Endometrium (tissue), 2 donors: ENCODE measurements around the gene ZNF157.
"Not testable (repeated sequence)": the region's sequence is repeated elsewhere in the genome, so short reads cannot be mapped to it uniquely, and the experiment has no call there.

Experiments
- FAIRE-seq: peaks from 2 replicates; lab custom pipeline; 2012; peaks lifted over from hg19 to GRCh38; lab: Jason Lieb, UNC
- donor health status: control.
- donor health status: control.

The ZNF157 gene

DNA sequence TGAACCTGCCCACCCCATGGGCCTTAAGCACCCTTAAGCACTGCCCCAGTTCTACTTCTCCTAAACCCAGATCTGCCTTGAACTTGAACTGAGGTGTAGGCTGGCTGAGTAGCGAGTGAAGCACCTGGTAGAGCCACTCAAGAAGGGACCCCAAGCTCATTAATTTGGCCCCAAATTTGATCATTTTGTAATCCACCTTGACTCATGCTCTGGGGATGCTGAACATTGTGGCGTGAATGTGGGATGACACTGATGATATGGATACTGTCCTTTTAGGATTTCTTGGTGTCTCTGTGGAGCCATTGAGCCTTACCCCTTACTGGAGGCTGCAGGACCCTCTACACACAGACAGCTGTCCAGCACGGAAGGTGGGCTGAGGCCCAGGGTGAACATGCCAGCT is at the start of gene ZNF157:
TSS of gene ZNF157 (plus strand) at position 301 of the 400 bp plus-strand sequence. CDS start at position 392, 91 bp downstream.
- no peak for FAIRE-seq

DNA sequence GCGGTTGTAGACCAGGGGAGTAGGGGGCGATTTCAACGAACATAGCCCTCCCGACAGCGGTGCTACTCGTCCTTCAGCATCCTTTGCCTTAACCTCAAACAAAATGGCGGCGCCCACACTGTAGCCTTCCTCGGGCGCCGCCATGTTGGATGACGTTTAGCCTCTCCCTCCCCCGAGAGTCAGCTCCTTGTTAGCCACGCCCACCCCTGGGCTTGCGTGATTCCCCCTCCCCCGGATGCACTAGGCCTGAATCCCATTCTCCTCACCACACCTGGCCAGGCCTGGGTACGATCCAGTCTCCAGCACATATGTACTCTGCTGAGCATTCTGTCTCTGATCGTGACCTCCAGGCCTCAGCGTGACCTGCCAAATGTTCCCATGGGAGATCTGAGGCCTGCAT is 49.0 kb upstream of the ZNF157 start:
- FAIRE-seq = no peak

DNA sequence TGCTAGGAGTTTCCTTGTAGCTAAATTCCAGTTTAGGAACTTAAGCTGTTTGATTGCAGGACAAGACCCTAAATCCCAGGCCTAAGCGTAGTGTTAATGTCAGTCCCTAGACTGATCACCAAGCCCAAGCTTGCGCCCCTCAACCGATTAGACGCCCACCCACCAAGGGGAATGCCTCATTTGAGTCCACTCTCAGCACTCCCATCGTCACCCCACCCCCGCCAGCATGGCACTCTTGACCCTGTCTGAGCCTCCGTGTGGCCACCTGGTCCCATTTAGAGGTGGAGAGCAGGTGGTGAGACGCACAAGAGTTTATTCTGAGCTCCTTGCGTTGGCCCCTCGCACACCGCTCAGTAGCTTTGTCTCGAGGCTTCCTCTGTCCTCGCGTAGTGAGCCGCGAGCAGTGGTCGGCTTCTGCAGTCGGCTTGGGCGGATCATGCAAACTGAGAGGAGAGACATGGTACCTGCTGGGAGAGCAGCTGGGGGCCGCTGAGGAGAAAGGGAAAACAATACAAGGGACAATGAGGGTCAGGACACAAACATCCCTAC is 48.5 kb upstream of the ZNF157 start:
- no peak for FAIRE-seq

DNA sequence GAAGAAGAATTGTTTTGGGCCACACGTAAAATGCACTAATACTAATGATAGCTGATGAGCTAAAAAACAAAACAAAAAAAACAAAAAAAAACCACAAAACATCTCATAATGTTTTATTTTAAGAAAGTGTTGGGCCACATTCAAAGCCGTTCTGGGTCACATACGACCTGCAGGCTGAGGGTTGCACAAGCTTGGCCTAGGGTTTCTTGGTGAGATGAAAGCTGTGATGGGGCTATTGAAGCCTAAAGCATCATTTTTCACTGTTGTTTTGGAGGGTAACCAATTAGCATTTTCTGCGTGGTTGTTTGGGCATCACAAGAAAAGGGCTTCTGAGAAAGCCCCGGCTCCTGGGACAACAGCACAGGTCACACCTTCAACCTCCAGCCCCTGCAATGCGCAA is 42.5 kb upstream of the ZNF157 start:
- FAIRE-seq = no peak

DNA sequence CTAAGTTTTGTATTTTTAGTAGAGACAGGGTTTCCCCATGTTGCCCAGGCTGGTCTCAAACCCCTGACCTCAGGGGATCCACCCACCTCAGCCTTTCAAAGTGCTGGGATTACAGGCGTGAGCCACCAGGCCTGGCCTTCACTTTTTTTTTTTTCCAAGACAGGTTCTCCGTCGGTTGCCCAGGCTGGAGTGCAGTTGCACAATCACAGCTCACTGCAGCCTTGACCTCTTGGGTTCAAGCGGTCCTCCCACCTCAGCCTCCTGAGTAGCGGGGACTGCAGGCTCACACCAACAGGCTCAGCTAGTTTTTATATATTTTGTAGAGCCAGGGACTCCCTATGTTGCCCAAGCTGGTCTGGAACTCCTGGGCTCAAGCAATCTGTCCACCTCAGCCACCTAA is 37.6 kb upstream of the ZNF157 start:
- not testable (repeated sequence) for FAIRE-seq

DNA sequence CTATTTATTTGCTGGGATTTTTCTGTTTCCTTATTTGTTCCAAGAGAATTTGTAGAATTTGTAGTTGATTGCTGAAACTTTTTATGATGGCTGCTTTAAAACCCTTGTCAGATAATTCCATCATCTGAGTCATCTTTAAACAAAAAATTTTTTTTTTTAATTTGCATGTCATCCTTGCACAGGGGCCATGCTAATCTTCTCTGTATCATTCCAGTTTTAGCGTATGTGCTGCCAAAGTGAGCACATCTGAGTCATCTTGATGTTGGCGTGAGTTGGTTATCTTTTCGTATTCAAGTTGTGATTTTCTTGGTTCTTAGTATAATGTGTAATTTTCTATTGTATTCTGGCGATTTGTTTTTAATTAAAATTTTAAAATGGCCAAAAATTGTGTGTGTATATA is 18.7 kb upstream of the ZNF157 start:
- FAIRE-seq = no peak

DNA sequence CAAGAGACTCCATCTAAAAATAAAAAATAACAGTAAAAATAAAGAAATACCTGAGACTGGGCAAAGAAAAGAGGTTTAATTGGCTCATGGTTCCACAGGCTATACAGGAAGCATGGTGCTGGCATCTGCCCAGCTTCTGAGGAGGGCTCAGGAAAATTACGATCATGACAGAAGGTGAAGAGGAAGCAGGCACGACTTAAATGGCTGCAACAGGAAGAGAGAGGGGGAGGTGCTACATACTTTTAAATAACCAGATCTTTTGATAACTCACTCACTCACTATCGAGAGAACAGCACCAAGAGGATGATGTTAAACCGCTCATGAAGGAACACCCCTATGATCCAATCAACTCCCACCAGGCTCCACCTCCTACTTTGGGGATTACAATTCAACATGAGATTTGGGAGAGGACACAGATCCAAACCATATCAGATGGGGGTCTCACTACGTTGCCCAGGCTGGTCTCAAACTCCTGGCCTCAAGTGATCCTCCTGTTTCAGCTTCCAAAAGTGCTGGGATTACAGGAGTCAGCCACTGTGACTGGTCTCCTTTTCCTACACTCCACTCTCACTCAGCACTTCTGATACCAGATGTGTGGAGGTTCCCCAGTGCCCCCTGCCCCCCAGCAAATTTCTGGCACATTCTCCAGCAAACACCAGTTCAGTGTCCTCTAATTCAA is 11.9 kb upstream of the ZNF157 start:
- no peak for FAIRE-seq

DNA sequence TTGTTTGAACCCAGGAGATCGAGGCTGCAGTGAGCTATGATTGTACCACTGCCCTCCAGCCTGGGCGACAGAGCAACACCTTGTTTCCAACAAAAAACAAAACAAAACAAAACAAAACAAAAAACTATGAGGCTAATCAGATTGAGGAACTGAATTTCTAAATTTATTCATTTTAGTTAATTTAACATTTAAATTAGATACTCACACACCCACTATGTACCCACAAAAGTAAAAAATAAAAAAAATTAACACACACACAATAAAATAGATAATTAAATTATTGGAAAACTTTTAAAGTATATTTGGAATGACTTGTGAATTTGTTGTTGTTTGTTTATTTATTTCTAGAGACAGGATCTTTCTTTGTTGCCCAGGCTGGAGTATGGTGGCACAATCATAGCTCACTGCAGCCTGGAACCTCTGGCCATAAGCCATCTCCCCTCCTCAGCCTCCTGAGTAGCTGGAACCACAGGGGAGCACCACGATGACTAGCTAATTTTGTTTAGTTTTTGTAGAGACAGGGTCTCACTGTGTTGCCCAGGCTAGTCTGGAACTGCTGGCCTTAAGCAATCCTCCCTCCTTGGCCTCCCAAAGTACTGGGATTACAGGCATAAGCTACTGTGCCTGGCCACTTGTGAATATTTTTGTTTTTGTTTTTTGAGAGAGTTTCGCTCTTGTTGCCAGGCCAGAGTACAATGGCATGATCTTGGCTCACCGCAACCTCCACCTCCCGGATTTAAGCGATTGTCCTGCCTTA is 9.8 kb upstream of the ZNF157 start:
- peak; percentile 84 for FAIRE-seq

DNA sequence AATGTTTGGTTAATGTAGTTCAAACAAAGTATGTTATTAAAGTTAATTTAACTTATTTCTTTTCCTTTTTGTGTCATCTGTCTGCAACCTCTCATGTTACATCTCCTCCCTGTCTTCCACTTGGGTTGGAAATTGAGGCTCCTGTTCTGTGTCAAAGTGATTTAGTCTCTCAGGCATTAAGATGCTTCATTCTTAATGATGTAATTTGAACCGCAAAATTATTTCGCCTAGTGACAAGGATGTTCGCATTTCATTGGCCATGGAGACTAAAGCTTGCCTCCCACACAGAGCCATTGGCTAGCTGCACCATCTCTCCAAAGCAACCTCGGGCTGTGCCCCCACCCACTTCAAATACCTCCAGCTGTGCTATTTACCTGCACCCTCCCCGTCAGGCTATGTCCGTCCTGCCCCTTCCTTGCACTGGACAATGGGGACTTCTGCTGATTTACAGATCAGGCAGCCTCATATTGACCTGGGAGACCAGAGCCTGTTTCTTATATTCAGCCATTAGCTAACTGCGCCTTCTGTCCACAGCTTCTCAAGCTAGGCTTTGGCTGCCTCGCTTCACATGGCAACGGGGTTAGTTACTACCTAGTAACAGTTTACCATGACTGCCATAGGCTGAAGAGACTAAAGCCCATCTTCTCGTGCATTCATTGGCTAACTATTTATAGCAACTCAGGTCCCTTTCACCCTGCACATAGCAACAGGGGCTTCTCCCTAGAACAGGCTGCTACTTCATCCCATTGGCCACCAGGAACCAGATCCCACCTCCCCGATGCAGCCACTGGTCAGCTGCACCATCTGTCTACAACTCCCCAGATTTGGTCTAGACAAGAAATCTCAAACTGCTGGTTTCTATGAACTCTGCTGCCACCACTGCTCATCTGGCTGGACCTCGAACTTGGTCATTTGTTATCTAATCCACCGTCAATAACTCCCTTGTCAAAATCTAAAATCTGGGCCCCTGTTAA is 8.6 kb upstream of the ZNF157 start:
- peak; percentile 94 for FAIRE-seq

DNA sequence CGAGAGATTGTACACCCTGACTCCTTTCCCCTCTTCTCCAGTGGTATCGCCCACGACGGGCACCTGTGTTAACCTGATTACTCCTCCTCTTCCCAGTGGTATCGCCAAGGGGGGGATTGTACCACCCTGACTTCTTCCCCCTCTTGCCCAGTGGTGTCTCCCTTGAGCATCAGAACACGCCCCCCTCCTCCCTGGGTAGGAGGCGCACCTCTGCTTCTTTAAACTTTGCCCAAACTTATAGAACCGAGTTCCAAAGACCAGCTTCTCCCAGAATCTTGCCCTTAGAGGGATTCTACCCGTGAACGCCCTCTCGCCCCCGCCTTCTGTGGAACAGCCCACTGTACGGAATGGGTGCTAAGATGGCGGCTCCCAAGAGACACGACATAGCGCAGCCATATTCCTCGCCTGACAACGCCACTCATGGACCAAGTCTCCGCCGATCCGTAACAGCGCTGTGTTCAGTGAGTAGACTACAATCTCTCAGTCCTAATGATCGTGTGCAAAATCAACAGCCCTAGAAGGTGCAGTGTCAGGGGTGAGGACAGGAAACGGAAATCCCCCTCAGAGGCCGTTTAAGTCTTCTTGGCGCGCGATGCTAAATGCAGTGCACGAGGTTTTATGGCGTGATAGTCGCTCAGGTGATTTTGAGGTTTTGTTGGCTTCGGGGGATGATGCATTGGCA is 4.2 kb upstream of the ZNF157 start:
- FAIRE-seq = no peak

DNA sequence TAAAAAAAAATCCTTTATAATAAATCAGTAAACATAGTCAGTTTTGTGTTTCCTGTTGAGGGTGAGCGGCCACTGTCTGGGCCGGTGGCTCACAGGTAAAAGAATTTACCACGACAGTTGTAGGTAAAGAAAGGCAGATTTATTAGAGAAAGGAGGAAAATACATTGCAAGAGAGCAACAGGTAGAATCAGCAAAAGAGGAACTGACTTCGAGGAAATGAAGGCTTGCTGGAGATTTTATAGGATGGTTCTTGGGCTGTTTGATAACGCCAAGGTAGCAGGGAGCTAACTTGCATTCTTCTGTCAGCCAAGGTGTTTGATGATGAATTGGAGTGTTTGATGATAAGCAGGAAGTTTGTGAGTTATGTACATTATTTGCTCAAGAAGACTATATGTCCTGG is 2.8 kb downstream of the ZNF157 start:
- FAIRE-seq = no peak

DNA sequence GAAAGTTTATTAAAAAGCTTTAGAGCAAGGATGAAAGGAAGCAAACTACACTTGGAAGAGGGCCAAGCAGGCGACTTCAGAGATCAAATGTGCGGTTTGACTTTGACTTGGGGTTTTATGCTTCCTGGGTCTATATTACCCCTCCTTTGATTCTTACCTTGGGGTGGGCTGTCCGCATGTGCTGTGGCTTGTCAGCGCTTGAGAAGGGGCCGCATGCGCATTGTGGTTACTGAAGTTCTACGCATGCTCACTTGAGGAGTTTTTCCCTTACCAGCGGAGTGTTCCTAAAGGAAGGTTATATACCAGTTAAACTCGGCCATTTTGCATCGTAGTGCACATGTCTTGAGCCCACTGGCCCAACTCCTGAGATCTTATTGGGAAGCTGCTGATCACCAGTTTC is 9.9 kb downstream of the ZNF157 start:
- peak; percentile 46 for FAIRE-seq

DNA sequence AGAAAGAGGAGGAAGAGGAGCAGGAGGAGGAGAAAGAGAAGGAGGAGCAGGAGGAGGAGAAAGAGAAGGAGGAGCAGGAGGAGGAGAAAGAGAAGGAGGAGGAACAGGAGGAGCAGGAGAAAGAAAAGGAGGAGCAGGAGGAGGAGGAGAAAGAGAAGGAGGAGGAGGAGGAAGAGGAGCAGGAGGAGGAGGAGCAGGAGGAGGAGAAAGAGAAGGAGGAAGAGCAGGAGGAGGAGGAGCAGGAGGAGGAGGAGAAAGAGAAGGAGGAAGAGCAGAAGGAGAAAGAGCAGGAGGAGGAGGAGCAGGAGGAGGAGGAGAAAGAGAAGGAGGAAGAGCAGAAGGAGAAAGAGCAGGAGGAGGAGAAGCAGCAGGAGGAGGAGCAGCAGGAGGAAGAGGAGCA is 10.5 kb downstream of the ZNF157 start:
- peak; percentile 59 for FAIRE-seq

DNA sequence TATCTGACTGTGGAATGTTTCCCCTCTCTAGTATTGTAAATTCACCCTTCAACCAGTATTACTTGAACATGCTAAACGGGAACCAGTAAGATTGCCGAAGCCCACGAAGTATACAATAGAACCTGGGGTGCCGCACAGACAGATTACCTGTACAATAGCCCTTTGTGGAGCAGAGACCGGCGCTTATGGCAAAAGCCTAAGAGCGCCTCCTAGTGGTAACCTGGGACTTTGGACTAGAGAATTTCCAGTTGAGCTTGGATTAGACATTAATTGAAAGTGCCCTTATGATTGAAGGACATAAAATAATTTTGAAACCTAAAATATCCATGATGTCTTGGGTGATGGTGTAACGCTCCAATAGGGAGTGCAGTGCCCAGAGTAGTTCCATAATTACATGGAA is 14.1 kb downstream of the ZNF157 start:
- FAIRE-seq = no peak

DNA sequence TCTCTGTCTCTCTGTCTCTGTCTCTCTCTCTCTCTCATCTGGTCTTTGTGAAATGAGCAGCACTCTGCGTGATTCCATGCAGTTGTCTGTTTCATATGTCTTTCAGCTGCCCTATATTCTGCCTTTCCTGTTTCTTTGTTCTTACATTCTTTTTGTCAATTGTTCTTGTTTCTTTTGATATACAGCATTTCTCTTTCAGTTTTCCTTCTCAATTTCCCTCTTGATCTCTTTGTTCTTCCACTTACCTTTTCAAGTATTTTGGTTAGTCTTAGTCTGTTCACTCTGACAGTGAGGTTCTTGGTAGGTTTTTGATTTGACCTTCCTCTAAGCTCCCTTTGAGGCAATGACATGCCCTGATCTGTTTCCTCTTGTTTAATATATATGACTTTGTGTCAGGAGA is 20.4 kb downstream of the ZNF157 start:
- FAIRE-seq = no peak

DNA sequence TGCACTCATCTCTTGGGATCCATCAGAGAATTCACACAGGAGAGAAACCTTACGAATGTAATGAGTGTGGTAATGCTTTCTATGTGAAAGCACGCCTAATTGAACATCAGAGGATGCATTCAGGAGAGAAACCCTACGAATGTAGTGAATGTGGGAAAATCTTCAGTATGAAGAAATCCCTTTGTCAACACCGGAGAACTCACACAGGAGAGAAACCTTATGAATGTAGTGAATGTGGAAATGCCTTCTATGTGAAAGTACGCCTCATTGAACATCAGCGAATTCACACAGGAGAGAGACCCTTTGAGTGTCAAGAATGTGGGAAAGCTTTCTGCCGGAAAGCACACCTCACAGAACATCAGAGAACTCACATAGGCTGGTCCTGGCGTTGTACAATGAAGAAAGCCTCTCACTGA is 42.8 kb downstream of the ZNF157 start:
- FAIRE-seq = no peak

DNA sequence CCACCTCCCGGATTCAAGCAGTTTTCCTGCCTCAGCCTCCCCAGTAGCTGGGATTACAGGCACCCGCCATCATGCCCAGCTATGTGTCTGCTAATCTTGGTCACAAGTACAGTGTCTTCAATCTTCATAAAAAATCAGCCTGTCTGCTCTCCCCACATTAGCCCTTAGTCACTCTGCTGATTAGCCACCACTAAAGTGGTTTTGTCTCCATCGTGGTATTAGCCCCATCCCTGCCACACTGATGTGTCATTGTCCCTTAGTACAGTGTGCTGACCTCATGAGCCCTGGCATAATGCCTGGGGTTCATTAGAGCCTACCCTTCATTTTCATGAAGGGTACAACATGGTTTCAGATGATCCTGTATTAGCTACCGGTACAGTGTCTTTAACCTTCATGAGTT is 49.9 kb downstream of the ZNF157 start:
- no peak for FAIRE-seq

DNA sequence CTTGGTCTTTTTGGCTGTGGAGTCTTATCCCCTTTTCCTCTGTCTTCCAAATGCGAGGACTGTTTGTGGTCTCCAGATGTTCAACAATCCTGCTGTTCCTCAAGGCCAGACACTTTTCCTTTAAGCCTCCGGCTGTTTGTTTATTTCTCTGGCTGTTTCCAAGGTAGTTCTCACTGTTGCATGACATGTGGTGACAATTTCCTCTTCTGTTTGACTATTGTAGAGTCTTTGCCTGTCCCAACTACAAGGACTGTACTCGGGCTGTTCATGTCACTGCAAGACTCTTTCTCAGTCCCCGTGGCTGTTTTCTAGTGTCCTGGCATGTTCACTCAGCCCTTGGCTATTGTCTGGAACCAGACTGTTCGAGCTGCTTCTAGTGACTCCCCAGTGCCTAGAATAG is 50.6 kb downstream of the ZNF157 start:
- FAIRE-seq = no peak

DNA sequence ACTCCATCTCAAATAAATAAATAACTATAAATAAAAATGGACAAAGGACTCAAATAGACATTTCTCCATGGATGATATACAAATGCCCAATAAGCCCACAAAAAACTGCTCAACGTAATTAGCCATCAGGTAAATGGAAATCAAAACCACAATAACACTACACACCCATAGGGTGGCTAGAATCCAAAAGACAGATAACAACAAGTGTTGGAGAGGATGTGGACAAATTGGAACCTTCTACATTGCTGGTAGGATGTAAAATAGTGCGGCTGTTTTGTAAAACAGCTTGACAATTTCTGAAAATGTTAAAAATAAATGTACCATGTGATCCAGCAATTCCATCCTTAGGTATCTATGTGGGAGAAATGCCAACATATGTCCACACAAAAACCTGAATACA is 52.1 kb downstream of the ZNF157 start:
- FAIRE-seq = no peak

DNA sequence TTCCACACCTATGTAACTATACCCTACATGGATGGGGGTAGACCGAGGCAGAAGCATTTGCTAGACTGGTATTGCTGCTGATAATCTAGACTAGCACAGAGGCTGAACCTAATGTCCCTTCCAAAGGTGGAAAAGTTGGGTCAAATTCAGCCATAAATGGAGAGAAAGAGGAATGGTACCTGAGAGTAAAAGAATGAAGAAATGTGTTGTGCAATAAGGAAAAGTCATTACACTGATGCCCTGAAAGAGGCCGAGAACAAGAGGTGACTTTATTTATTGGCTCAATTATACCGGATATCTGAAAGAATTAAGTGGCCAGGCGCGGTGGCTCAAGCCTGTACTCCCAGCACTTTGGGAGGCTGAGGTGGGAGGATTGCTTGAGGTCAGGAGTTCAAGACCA is 60.5 kb downstream of the ZNF157 start:
- no peak for FAIRE-seq

DNA sequence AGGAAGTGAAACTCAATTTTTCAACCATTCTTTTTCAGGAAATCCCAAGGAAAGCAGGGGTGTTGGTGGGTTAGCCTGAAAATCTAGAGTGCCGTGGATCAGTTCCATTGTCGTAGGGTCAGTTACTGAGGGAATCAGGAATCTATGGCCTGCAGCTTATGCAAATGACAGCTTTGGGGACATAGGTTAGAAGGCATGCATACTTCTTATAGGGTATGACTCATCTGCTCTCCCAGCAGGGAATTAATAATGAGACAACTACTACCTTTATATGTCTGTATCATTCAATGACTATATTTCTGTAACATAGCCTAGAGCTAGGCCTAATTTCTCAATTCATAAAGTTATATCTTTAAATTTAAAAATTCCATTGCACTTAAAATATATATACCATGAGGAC is 76.1 kb downstream of the ZNF157 start:
- FAIRE-seq = no peak

DNA sequence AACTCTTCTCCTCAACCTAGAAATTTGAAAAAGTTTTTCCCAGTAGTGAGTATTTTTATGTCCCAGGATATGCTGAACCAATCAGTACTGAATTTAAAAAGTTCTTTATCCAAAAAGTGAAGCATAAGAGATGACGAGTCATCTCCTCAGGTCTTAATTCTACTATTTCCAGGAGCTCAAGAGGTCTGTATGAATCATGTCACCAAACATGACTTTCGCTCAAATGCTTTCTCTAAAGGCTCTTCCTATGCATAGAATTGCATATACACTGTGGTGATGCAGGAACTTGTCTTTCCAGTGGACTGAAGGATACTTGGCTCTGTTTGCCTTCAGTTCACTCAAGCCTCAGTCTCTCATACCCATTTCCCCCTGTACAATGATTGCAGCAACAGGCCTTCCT is 76.6 kb downstream of the ZNF157 start:
- FAIRE-seq = no peak
